Hepatocyte (in vitro differentiated cells): ENCODE data around the gene ST6GAL1. TPM values are rescaled to one million over a fixed set of nuclear protein-coding genes. Genes with fewer than 3 reads are reported as not detected.
A peak's percentile ranks its signal among the peaks of the same experiment; 100 is the strongest.

Experiments
- DNase-seq: peaks from one replicate; pipeline ENCODE4 v3.0.0-alpha.2; 2016; ENCODE audit warnings: low spot score
- H2AFZ ChIP-seq: fragments of 200-600 bp; sonication (generic); 2 replicates; pipeline ENCODE4 v1.6.0; 2016; ENCODE audit warnings: antibody characterized with exemption, mild to moderate bottlenecking
- H3K27ac ChIP-seq: fragments of 200-600 bp; sonication (generic); 2 replicates; pipeline ENCODE4 v1.5.1; 2016; ENCODE audit warnings: mild to moderate bottlenecking
- H3K27me3 ChIP-seq: fragments of 200-600 bp; sonication (generic); 2 replicates; pipeline ENCODE4 v1.6.1; 2016
- H3K36me3 ChIP-seq: fragments of 200-600 bp; sonication (generic); replicated peaks from 2 replicates; pipeline ENCODE4 v1.5.1; 2016; ENCODE audit warnings: low read depth; ENCODE audit not compliant: insufficient read depth
- H3K4me1 ChIP-seq: fragments of 200-600 bp; sonication (generic); 2 replicates; pipeline ENCODE4 v1.5.1; 2016; ENCODE audit warnings: mild to moderate bottlenecking, moderate library complexity; ENCODE audit not compliant: insufficient read depth
- H3K4me2 ChIP-seq: fragments of 200-600 bp; sonication (generic); 2 replicates; pipeline ENCODE4 v1.6.0; 2016
- H3K4me3 ChIP-seq: fragments of 200-600 bp; sonication (generic); 2 replicates; pipeline ENCODE4 v1.5.1; 2016; ENCODE audit warnings: mild to moderate bottlenecking
- H3K79me2 ChIP-seq: fragments of 200-600 bp; sonication (generic); 2 replicates; pipeline ENCODE4 v1.6.0; 2017; ENCODE audit warnings: mild to moderate bottlenecking
- H3K9me2 ChIP-seq: fragments of 200-600 bp; sonication (generic); replicated peaks from 2 replicates; pipeline ENCODE4 v1.6.0; 2017; ENCODE audit warnings: mild to moderate bottlenecking; ENCODE audit not compliant: insufficient read depth
- H3K9me3 ChIP-seq: fragments of 200-600 bp; sonication (generic); 2 replicates; pipeline ENCODE4 v1.5.1; 2016; ENCODE audit warnings: low read depth, mild to moderate bottlenecking
- H4K20me1 ChIP-seq: fragments of 200-600 bp; sonication (generic); 2 replicates; pipeline ENCODE4 v1.6.0; 2016; ENCODE audit warnings: mild to moderate bottlenecking; ENCODE audit not compliant: insufficient read depth, poor library complexity, severe bottlenecking
- EZH2 ChIP-seq: fragments of 200-600 bp; sonication (generic); IDR thresholded peaks from 2 replicates; pipeline ENCODE4 v1.6.1; 2016; ENCODE audit warnings: antibody characterized with exemption, mild to moderate bottlenecking, borderline replicate concordance
- EZH2phosphoT487 ChIP-seq: fragments of 200-600 bp; sonication (generic); IDR thresholded peaks from one replicate; pipeline ENCODE4 v1.6.1; 2018; ENCODE audit warnings: antibody characterized with exemption, mild to moderate bottlenecking, low read depth, moderate library complexity; ENCODE audit not compliant: unreplicated experiment, severe bottlenecking
- WGBS: methylation state at CpG from one replicate; pipeline ENCODE4 v1.1.6; 2016; ENCODE audit warnings: low lambda C conversion rate; ENCODE audit errors: missing lambda C conversion rate; 5-methylcytosine and 5-hydroxymethylcytosine counted together
- polyA plus RNA-seq: library from polyadenylated mRNA; unstranded; fragments of >200 nt; fragmentation: Nextera tagmentation; extraction: Ambion mirVana; gene quantifications from 2 replicates; pipeline ENCODE4 v1.2.1, GENCODE V29; 2016
- total RNA-seq: library from RNA; depleted of rRNA; stranded (reverse); fragments of >200 nt; gene quantifications from 2 replicates; pipeline ENCODE4 v1.2.3, GENCODE V29; 2014
- TF ChIP-seq, protein P1 (sequence below): fragments of 200-600 bp; sonication (generic); IDR thresholded peaks from 2 replicates; pipeline ENCODE4 v1.5.1; 2016; ENCODE audit warnings: antibody characterized with exemption, mild to moderate bottlenecking; ENCODE audit not compliant: poor library complexity

The ST6GAL1 gene
- total and polyA plus RNA-seq, 2 experiments from 2014 or later = 57.5 to 109 TPM

DNA sequence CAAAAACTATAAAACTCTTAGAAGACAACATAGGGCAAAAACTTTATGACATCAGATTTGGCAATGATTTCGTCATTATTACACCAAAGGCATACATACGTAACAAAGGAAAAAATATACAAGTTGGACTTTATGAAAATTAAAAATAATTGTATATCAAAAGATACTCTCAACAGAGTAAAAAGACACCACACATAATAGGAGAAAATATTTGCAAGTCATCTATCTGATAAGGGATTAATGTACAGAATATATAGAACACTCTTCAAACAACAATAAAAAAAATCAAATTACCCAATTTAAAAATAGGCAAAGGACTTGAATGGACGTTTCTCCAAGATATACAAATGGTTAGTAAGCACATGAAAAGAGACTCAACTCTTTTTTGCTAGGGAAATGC is 131.4 kb downstream of the ST6GAL1 start:
- no peaks in the 10 kb centered on the region for H3K9me2 ChIP-seq

DNA sequence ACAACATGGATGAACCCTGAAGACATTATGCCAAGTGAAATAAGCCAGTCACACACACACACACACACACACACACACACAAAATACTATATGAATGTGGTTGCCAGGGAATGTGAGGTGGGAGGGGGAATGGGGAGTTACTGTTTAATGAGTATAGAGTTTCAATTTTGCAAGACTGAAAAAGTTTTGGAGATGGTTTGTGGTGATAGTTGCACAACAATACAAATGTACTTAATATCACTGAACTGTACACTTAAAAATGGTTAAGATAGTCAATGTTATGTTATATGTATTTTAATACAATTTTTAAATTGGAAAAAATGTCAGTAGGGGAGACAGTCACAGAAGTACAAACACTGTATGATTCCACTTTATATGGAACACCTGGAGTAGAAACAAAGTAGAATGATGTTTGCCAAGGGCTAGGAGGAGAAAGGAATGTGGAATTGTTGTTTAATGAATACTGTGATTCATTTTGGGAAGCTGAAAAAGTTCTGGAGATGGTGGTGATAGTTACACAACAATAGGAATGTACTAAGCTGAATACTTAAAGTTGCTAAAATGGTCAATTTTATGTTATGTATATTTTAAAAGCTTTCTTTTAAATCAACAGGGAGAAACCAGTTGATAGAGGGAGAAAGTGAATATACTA is 132.3 kb downstream of the ST6GAL1 start:
- no peak overlapping the region for H2AFZ ChIP-seq
- H3K4me3 ChIP-seq = no peak overlapping the region
- H3K36me3 ChIP-seq = no peaks in the 10 kb centered on the region
- no peaks in the 10 kb centered on the region for H3K27me3 ChIP-seq
- H3K79me2 ChIP-seq = peaks cover 11% of the 10 kb centered on the region
- peaks cover 24% of the 10 kb centered on the region for H3K4me1 ChIP-seq
- H4K20me1 ChIP-seq = no peaks in the 10 kb centered on the region
- H3K4me2 ChIP-seq = no peak overlapping the region
- TF ChIP-seq, protein P1, sequence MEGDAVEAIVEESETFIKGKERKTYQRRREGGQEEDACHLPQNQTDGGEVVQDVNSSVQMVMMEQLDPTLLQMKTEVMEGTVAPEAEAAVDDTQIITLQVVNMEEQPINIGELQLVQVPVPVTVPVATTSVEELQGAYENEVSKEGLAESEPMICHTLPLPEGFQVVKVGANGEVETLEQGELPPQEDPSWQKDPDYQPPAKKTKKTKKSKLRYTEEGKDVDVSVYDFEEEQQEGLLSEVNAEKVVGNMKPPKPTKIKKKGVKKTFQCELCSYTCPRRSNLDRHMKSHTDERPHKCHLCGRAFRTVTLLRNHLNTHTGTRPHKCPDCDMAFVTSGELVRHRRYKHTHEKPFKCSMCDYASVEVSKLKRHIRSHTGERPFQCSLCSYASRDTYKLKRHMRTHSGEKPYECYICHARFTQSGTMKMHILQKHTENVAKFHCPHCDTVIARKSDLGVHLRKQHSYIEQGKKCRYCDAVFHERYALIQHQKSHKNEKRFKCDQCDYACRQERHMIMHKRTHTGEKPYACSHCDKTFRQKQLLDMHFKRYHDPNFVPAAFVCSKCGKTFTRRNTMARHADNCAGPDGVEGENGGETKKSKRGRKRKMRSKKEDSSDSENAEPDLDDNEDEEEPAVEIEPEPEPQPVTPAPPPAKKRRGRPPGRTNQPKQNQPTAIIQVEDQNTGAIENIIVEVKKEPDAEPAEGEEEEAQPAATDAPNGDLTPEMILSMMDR = no peak
- TF ChIP-seq EZH2phosphoT487 = no peak
- TF ChIP-seq EZH2 = no peak
- no peak for DNase-seq
- no peaks in the 10 kb centered on the region for H3K9me3 ChIP-seq
- peak overlapping the region; percentile 57 for H3K27ac ChIP-seq
- H3K9me2 ChIP-seq = no peaks in the 10 kb centered on the region

More for the DNA sequence above, 131.4 kb downstream of the ST6GAL1 start:
- no peaks in the 10 kb centered on the region for H3K9me3 ChIP-seq
- H3K4me3 ChIP-seq = no peak overlapping the region
- no peaks in the 10 kb centered on the region for H4K20me1 ChIP-seq
- peak overlapping the region; percentile 57 for H3K27ac ChIP-seq
- H2AFZ ChIP-seq = no peak overlapping the region
- H3K79me2 ChIP-seq = peaks cover 8% of the 10 kb centered on the region
- H3K4me1 ChIP-seq = peaks cover 24% of the 10 kb centered on the region
- H3K27me3 ChIP-seq = no peaks in the 10 kb centered on the region
- no peak overlapping the region for H3K4me2 ChIP-seq
- WGBS = 60% methylated on average over 3 of the region's 3 CpGs
- TF ChIP-seq EZH2phosphoT487 (no peak), EZH2 (no peak)
- TF ChIP-seq, protein P1 = no peak
- DNase-seq = no peak
- no peaks in the 10 kb centered on the region for H3K36me3 ChIP-seq

DNA sequence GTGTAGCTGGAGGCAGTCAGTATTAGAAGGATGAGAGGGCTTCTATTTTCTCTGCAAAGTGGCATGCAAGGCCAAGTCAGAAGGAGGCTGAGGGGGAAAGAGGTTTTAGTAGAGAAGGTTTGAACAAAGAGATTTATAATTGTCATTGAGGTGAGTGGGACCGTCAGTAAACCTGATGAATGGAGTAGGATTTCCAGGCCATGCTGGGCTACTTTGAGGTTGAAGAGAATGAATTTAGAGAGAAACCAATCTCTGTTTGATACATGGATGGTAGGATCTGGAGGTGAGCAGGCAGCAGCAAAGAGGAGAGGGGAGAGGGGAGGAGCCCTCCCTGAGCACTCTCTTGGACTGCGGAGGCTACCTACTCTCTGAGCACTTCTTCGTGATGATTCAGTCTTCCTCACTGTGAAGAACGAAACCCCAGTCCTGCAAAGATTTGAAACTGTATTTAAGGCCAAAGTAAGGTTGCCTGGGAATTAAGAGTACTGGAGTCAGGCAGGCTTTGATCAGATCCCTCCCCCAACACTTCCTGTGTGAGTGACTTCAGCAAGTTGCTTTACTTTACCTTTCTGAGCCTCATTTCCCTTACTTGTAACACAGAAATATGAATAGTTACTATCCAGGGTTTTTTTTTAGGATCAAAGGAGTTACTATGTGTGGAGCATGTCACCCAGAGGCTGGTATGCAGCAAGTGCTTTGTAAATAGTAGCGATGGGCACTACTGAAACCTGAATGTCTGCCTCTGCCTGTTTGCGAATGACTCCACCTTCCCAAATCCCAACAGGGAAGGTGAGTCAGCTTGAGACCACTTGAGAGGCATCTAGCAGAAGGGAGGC is 133.2 kb downstream of the ST6GAL1 start:
- DNase-seq = no peak
- H3K27ac ChIP-seq = peak overlapping the region; percentile 57
- H3K9me2 ChIP-seq = no peaks in the 10 kb centered on the region
- TF ChIP-seq EZH2 (no peak), EZH2phosphoT487 (no peak)
- TF ChIP-seq, protein P1 = peak; percentile 10
- H3K9me3 ChIP-seq = no peaks in the 10 kb centered on the region
- H3K4me1 ChIP-seq = peaks cover 25% of the 10 kb centered on the region
- H3K4me2 ChIP-seq = peak overlapping the region; percentile 1
- WGBS = 55% methylated on average over 6 of the region's 6 CpGs
- H3K4me3 ChIP-seq = no peak overlapping the region
- H3K27me3 ChIP-seq = no peaks in the 10 kb centered on the region
- H2AFZ ChIP-seq = no peak overlapping the region
- no peaks in the 10 kb centered on the region for H3K36me3 ChIP-seq
- peaks cover 12% of the 10 kb centered on the region for H3K79me2 ChIP-seq
- no peaks in the 10 kb centered on the region for H4K20me1 ChIP-seq
